Naive thymus-derived CD8-positive, alpha-beta T cell (primary cell): Measurements from ENCODE around the gene GBE1. TPM values are rescaled to one million over a fixed set of nuclear protein-coding genes. Genes with fewer than 3 reads are reported as not detected.
"Not testable (repeated sequence)": the region's sequence is repeated elsewhere in the genome, so short reads cannot be mapped to it uniquely, and the experiment has no call there.

Experiments
- ATAC-seq, 2 donors: fragments of 150-1000 bp; cut with Tn5 transposase in 1 of 2; sonication (Bioruptor Pico), chemical (Tn5 transposase) in 1 of 2; 1 replicate in 1 of 2; 2 replicates in 1 of 2; pipeline ENCODE4 v1.10.0; 2021; ENCODE audit warnings: mild to moderate bottlenecking in 2 of 2, moderate library complexity in 2 of 2
- POLR2A ChIA-PET: fragments of 350-600 bp; sonication (Branson Sonifier 250); formaldehyde crosslinking; loops from one replicate; lab custom pipeline; 2021; ENCODE audit warnings: antibody characterized with exemption; lab: Charles Lee
- DNase-seq, 10 donors: peaks; one replicate each; pipeline versions ENCODE4 v3.0.0 to v3.0.0-alpha.2; 2020 to 2022
- H3K27ac Mint-ChIP-seq, 10 donors: one replicate each; pipeline ENCODE4 v1.8.0; 2020 to 2022; ENCODE audit warnings: mild to moderate bottlenecking in 10 of 10, mixed read lengths in 10 of 10, moderate library complexity in 4 of 10, inconsistent platforms in 1 of 10
- H3K27me3 Mint-ChIP-seq, 5 donors: one replicate each; pipeline ENCODE4 v1.8.0; 2021 to 2022; ENCODE audit warnings: mixed read lengths in 5 of 5
- H3K36me3 Mint-ChIP-seq, 3 donors: one replicate each; pipeline ENCODE4 v1.8.0; 2020 to 2022; ENCODE audit warnings: mixed read lengths in 3 of 3, mild to moderate bottlenecking in 2 of 3, inconsistent platforms in 1 of 3
- H3K4me1 Mint-ChIP-seq, 4 donors: one replicate each; pipeline ENCODE4 v1.8.0; 2021 to 2022; ENCODE audit warnings: mixed read lengths in 4 of 4
- H3K4me3 Mint-ChIP-seq, 10 donors: one replicate each; pipeline ENCODE4 v1.8.0; 2020 to 2022; ENCODE audit warnings: mild to moderate bottlenecking in 10 of 10, mixed read lengths in 10 of 10, moderate library complexity in 6 of 10, inconsistent platforms in 1 of 10
- H3K9me3 Mint-ChIP-seq, 9 donors: one replicate each; pipeline ENCODE4 v1.8.0; 2020 to 2022; ENCODE audit warnings: mixed read lengths in 9 of 9, mild to moderate bottlenecking in 3 of 9, inconsistent platforms in 1 of 9, moderate library complexity in 1 of 9
- polyA plus RNA-seq, 3 donors: library from polyadenylated mRNA; unstranded; fragments of 300-500 nt; fragmentation: Illumina TruSeq; gene quantifications; one replicate each; pipeline ENCODE4 v1.2.3, GENCODE V29; 2021
- total RNA-seq, 8 experiments: library from RNA in 2 of 8; stranded (reverse) in 2 of 8; gene quantifications; one replicate each; pipeline ENCODE4 v1.2.3 and lab custom pipeline; 2021 to 2026

Gene GBE1
- total and polyA plus RNA-seq, 5 experiments from 2014 or later, result 8.9 to 10.4 (median 9.8) TPM

DNA sequence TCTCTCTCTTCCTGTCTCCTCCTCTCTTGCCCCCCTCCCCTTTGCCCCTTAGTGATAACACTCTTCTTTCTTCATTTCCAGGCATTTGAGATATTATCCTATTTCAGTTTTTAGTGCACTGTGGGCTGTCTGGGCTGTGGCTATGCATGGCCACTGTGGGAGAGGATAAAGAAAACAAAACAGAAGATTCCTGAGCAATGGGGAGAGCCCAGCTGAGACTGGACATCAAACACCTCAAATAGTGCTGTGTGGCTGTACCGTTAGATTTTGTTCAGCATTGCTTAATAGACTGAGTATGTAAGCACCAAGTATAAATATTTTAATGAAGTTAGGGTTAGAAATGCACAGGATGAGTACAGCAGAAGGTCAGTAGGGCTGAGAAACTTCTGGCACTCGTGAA, 7.9 kb upstream of the GBE1 start:
- no peaks in the 10 kb centered on the region for H3K4me1 Mint-ChIP-seq
- H3K27ac Mint-ChIP-seq, result no peak overlapping the region
- ATAC-seq (no peak), DNase-seq (no peak)
- H3K36me3 Mint-ChIP-seq, result no peaks in the 10 kb centered on the region
- no peak overlapping the region for H3K4me3 Mint-ChIP-seq
- peaks cover 2 to 17% (median 11%) of the 10 kb centered on the region in 5 donors for H3K27me3 Mint-ChIP-seq
- H3K9me3 Mint-ChIP-seq, result no peaks in the 10 kb centered on the region
- POLR2A ChIA-PET, result no interaction called here

DNA sequence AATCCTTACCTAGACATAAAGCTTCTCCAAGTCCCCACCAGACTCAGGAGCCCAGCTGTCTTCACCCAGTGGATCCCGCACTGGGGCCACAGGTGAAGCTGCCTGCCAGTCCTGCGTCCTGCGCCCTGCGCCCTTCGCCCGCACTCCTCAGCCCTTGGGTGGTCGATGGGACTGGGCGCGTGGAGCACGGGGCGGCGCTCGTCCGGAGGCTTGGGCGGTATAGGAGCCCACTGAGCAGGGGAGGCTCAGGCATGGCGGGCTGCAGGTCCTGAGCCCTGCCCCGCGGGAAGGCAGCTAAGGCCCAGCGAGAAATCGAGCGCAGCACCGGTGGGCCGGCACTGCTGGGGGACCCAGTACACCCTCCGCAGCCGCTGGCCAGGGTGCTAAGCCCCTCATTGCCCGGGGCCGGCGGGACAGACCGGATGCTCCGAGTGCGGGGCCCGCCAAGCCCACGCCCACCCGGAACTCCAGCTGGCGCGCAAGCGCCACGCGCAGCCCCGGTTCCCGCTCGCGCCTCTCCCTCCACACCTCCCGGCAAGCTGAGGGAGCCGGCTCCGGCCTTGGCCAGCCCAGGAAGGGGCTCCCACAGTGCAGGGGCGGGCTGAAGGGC, 5.9 kb upstream of the GBE1 start:
- POLR2A ChIA-PET, ATAC-seq, DNase-seq, H3K9me3 Mint-ChIP-seq, H3K36me3 Mint-ChIP-seq, H3K27ac Mint-ChIP-seq, H3K4me3 Mint-ChIP-seq, H3K4me1 Mint-ChIP-seq: not testable (repeated sequence)
- peaks cover 2 to 17% (median 11%) of the 10 kb centered on the region in 5 donors for H3K27me3 Mint-ChIP-seq

DNA sequence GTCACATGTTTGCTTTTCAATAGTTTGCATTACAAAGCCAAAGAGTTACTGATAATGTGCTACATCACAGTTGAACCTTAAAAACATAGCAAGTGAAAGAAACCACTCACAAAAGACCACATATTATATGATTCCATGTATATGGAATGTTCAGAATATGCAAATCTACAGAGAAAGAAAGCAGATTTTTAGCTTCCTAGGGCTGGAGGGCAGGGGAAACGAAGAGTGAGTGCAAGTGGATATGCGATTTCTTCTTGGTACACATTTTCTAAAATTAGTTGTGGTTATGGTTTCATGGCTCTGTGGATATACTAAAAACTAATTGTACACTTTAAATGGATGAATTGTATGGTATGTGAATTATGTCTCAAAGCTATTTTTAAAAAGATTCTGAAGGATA, 4.0 kb upstream of the GBE1 start:
- POLR2A ChIA-PET, result no interaction called here
- peaks cover 0 to 10% (median 4%) of the 10 kb centered on the region in 5 donors for H3K27me3 Mint-ChIP-seq
- no peak overlapping the region for H3K4me3 Mint-ChIP-seq
- H3K4me1 Mint-ChIP-seq, result peaks cover 7 to 17% (median 10%) of the 10 kb centered on the region in 4 donors
- H3K27ac Mint-ChIP-seq, result no peak overlapping the region
- no peak for ATAC-seq
- H3K9me3 Mint-ChIP-seq, result no peaks in the 10 kb centered on the region
- H3K36me3 Mint-ChIP-seq, result no peaks in the 10 kb centered on the region
- no peak for DNase-seq

DNA sequence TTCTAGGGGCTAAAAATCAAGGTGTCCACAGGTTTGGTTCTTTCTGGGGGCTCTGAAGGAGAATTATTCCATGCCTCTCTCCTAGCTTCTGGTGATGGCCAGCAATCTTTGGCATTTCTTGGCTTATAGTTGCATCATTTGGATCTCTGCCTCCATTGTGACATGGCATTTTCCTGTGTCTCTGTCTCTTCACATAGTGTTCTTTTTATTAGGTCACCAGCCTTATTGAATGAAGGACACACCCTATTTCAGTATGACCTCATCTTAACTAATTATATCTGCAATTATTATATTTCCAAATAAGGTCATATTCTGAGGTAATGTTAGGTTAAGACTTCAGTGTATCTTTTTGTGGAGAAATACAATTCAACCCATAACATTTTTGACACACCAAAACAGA, 3.2 kb upstream of the GBE1 start:
- POLR2A ChIA-PET, result no interaction called here
- Mint-ChIP-seq H3K36me3 (no peaks in the 10 kb centered on the region), H3K27me3 (peaks cover 0 to 10% (median 2%) of the 10 kb centered on the region in 5 donors), H3K4me3 (no peak overlapping the region), H3K4me1 (peaks cover 9 to 24% (median 17%) of the 10 kb centered on the region in 4 donors), H3K27ac (no peak overlapping the region), H3K9me3 (no peaks in the 10 kb centered on the region)
- no peak for ATAC-seq
- DNase-seq, result no peak

DNA sequence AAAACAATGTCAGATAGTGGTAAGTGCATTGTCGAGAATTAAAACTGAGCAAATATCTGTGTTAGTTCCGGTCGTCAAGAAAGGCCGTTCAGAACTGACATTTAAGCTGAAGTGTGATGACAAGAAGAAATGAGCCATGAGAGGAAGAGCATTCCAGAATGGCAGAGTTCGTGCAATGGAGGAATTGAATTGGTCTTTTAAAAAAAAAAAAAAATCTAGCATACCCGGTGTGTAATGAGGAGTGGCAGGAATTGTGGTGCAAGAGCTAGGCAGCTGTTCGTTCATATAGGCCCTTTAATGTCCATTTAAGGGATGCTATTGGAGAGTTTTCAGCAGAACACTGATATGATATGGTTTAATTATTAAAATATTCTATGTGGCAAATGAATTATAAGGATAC, 2.6 kb upstream of the GBE1 start:
- POLR2A ChIA-PET, result no interaction called here
- peaks cover 0 to 7% (median 2%) of the 10 kb centered on the region in 5 donors for H3K27me3 Mint-ChIP-seq
- no peak overlapping the region for H3K4me3 Mint-ChIP-seq
- no peak for ATAC-seq
- H3K4me1 Mint-ChIP-seq, result peaks cover 9 to 28% (median 18%) of the 10 kb centered on the region in 4 donors
- no peak for DNase-seq
- H3K27ac Mint-ChIP-seq, result no peak overlapping the region
- no peaks in the 10 kb centered on the region for H3K9me3 Mint-ChIP-seq
- H3K36me3 Mint-ChIP-seq, result peaks cover 0 to 3% (median under 1%) of the 10 kb centered on the region in 3 donors

DNA sequence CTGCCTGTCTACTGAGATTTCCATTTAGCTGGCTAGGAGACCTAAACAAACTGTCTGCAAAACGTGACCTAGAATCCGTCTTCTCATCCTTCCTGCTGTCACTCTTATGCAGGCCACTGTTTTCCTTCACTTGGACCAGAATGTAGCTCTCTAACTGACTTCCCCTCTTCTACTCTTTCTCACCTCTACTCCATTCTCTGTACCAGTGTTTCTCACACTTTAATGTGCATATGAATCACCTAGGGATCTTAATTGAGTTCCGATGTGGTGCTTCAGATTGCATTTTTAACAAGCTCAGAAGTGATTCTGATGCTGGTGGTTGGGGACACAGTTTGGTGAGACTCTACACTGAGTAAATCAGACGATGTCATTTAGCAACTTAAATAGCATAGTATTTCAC, 1.6 kb upstream of the GBE1 start:
- peaks cover 2 to 11% (median 9%) of the 10 kb centered on the region in 3 donors for H3K36me3 Mint-ChIP-seq
- POLR2A ChIA-PET, result no interaction called here
- peaks cover 0 to 2% (median 0%) of the 10 kb centered on the region in 5 donors for H3K27me3 Mint-ChIP-seq
- H3K27ac Mint-ChIP-seq, result peak overlapping the region in 9 of 10 donors; percentile 11 to 95 (median 65)
- ATAC-seq (no peak), DNase-seq (no peak)
- H3K4me3 Mint-ChIP-seq, result peak overlapping the region in 8 of 10 donors; percentile 7 to 64 (median 24)
- H3K4me1 Mint-ChIP-seq, result peaks cover 9 to 28% (median 18%) of the 10 kb centered on the region in 4 donors
- H3K9me3 Mint-ChIP-seq, result peaks cover 0 to 7% (median 0%) of the 10 kb centered on the region in 9 donors

DNA sequence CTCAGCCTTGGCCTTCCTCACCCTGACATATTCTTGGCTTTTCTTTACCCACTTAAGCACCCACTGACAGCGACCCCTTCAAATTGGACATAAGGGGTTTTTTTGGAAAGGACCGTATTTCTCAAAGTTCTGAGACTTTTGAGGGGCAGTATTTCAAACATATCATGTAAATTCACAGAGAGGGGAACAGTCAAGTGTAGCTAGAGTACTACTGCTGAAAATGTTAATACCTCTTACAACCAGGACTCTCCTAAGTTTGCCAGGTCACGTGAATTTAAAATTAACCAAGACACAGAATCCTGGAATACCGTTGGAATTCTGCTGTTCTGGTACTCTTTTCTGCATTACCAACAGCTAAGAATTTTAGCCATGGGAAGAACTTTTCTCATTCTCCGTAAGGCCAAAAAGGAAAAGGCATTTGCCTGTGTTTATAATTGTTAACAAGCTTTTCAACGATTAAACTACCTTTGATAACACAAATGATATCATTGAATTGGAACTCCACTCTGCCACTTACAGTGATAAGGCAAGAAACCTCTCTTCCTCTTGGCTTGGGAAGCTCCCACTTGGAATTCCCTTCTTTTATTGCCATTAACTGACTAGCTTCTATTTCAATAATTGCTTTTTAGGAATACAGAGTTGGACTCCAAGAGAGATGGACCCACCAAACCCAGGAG, 597 bp upstream of the GBE1 start:
- peaks cover 2 to 18% (median 9%) of the 10 kb centered on the region in 3 donors for H3K36me3 Mint-ChIP-seq
- peak overlapping the region; percentile 94 to 100 (median 97) for H3K27ac Mint-ChIP-seq
- H3K27me3 Mint-ChIP-seq, result no peaks in the 10 kb centered on the region
- ATAC-seq, result no peak
- peak in 1 of 10 donors; percentile 2 for DNase-seq
- peak overlapping the region; percentile 93 to 99 (median 96) for H3K4me3 Mint-ChIP-seq
- peaks cover 0 to 7% (median 0%) of the 10 kb centered on the region in 9 donors for H3K9me3 Mint-ChIP-seq
- POLR2A ChIA-PET, result no interaction called here
- H3K4me1 Mint-ChIP-seq, result peaks cover 14 to 28% (median 18%) of the 10 kb centered on the region in 4 donors

DNA sequence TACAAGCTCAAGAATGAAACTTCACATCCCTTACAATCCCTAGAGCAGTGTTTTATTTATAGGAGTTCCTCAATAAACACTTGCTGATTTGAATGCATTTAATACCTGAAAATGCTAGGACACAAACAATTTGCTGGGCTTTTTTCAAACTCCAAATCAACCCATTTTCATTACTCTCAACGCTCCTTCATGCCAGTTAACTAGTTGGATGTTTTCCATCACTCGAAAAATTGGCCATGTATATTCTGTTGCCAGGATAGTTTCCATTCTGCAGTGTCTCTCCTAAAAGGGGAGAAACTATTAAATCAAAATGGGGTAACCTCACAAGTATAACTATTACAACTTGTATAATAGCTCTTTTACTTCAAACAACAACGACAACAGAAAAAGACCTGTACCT, 1.2 kb downstream of the GBE1 start:
- Mint-ChIP-seq H3K36me3 (peaks cover 2 to 21% (median 9%) of the 10 kb centered on the region in 3 donors), H3K4me3 (peak overlapping the region; percentile 93 to 99 (median 96)), H3K4me1 (peaks cover 16 to 28% (median 18%) of the 10 kb centered on the region in 4 donors), H3K27me3 (no peaks in the 10 kb centered on the region), H3K27ac (peak overlapping the region; percentile 98 to 100 (median 99)), H3K9me3 (peaks cover 0 to 7% (median 0%) of the 10 kb centered on the region in 9 donors)
- POLR2A ChIA-PET, result no interaction called here
- ATAC-seq (no peak), DNase-seq (no peak)

DNA sequence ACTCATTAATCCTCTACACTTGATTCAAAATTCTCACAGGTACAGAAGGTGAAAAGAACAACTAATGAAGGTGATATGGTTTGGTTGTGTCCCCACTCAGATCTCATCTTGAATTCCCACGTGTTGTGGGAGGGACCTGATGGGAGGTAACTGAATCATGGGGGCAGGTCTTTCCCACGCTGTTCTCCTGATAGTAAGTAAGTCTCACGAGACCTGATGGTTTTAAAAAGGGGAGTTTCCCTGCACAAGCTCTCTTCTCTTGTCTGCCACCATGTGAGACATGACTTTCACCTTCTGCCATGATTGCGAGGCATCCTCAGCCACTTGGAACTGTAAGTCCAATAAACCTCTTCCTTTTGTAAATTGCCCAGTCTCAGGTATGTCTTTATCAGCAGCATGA, 2.7 kb downstream of the GBE1 start:
- H3K4me3 Mint-ChIP-seq, result not testable (repeated sequence)

DNA sequence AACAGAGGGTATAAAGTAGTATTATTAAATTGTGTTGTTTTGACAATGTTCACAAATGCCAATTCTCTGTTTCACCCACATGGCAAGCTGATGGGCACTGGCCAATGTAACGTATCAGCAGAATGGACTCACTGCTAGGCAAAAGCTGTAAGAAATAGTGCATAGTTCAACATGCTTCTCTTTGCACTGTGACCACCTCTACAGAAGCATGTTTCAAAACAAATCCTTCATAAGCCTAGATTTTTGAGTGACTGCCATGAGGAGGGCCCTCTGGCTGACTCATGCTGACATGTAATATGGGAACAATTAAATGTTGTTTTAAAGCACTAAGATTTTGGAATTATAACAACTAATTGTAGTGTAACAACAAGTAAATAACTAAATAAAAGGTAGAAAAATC, 3.2 kb downstream of the GBE1 start:
- POLR2A ChIA-PET, result no interaction called here
- Mint-ChIP-seq H3K27ac (no peak overlapping the region), H3K4me3 (no peak overlapping the region), H3K4me1 (peaks cover 16 to 28% (median 18%) of the 10 kb centered on the region in 4 donors), H3K36me3 (peaks cover 5 to 33% (median 13%) of the 10 kb centered on the region in 3 donors), H3K27me3 (no peaks in the 10 kb centered on the region), H3K9me3 (peaks cover 0 to 12% (median 6%) of the 10 kb centered on the region in 9 donors)
- ATAC-seq (no peak), DNase-seq (no peak)

More for the DNA sequence above, 2.7 kb downstream of the GBE1 start:
- Mint-ChIP-seq H3K9me3 (peaks cover 0 to 12% (median 6%) of the 10 kb centered on the region in 9 donors), H3K36me3 (peaks cover 5 to 33% (median 13%) of the 10 kb centered on the region in 3 donors), H3K4me1 (peaks cover 16 to 28% (median 18%) of the 10 kb centered on the region in 4 donors)
- POLR2A ChIA-PET, H3K27me3 Mint-ChIP-seq, H3K27ac Mint-ChIP-seq, ATAC-seq, DNase-seq: not testable (repeated sequence)

DNA sequence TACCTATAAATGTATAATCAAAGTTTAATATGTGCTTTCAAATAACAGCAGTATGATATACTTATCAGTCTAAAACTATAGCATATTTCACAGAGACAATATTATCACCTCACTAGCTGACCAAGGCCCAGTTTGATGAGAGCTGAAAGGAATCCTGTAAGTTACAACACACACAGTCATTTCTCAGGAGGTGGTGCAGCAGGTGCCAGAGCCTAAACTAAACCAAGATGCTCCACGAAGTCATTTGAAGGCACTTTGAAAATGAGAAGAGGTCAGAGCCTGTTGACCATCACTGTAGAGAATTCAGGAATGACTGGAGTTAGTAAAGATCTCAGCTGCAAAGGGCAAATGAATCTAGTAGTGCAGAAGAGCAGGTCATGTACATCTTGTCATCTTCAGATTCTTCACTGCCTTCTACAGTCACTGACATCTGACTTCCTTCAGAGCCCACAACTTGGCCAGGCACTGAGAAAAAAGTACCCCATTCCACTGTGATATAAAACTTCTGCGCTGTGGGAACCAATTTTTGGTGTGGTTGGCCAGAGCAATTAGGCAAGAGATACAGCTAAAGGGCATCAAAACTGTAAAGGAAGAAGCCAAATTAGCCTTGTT, 7.9 kb downstream of the GBE1 start:
- H3K9me3 Mint-ChIP-seq, result peaks cover 0 to 11% (median 5%) of the 10 kb centered on the region in 9 donors
- DNase-seq (no peak), ATAC-seq (no peak)
- no peak overlapping the region for H3K27ac Mint-ChIP-seq
- H3K4me3 Mint-ChIP-seq, result no peak overlapping the region
- no peaks in the 10 kb centered on the region for H3K27me3 Mint-ChIP-seq
- H3K36me3 Mint-ChIP-seq, result peaks cover 8 to 35% (median 11%) of the 10 kb centered on the region in 3 donors
- POLR2A ChIA-PET, result no interaction called here
- H3K4me1 Mint-ChIP-seq, result peaks cover 0 to 6% (median 0%) of the 10 kb centered on the region in 4 donors

DNA sequence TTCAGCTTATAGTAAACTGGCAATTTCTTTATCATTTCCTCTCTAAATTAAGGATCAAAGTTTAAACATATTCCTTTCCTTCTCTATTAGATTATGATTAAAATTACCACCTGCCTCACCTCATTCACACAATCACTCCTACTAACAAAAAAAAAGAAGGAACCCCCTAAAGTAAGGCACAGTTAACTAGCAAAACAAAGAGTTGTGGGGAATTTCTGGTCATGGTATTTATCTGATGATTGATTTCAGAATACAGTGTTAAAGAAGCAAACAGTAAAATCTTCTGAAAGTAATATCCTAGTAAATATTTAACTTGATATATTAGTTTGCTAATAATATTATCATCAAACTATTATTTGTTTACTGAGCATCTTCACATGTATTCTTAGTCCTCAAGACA, 8.8 kb downstream of the GBE1 start:
- peaks cover 0 to 11% (median 5%) of the 10 kb centered on the region in 9 donors for H3K9me3 Mint-ChIP-seq

DNA sequence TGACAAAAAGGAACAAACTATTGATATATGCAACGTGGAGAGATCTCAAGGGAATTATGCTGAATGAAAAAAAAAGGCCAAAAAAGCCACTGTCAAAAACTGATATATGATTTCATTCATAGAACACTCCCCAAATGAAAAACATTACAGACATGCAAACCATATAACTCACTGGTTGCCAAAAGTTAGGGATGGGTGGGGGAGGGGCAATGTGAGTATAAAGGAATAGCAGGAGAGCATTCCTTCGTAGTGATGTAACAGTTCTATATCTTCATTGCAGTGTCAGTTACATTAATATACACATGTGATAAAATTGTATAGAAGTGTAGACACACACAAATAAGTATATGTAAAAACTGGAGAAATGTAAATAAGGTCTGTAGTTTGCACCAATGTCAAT, 12.2 kb downstream of the GBE1 start:
- Mint-ChIP-seq H3K27ac (no peak overlapping the region), H3K4me1 (peaks cover 0 to 4% (median 0%) of the 10 kb centered on the region in 4 donors), H3K4me3 (no peak overlapping the region), H3K9me3 (peaks cover 0 to 5% (median 0%) of the 10 kb centered on the region in 9 donors), H3K36me3 (peaks cover 0 to 16% (median 11%) of the 10 kb centered on the region in 3 donors), H3K27me3 (no peaks in the 10 kb centered on the region)
- no peak for ATAC-seq
- no peak for DNase-seq
- POLR2A ChIA-PET, result no interaction called here

More for the DNA sequence above, 8.8 kb downstream of the GBE1 start:
- Mint-ChIP-seq H3K36me3 (peaks cover 4 to 30% (median 12%) of the 10 kb centered on the region in 3 donors), H3K4me3 (no peak overlapping the region), H3K27me3 (no peaks in the 10 kb centered on the region), H3K27ac (no peak overlapping the region), H3K4me1 (peaks cover 0 to 4% (median 0%) of the 10 kb centered on the region in 4 donors)
- ATAC-seq (no peak), DNase-seq (no peak)
- POLR2A ChIA-PET, result no interaction called here
